ENCODE data around the gene PHACTR3.

PHACTR3 gene

GRCh38 chr20:59629141-59630045 lies 25.1 kb downstream of the PHACTR3 start:
- H3K4me2 ChIP-seq (ENCODE audit: low read length), result no peak overlapping the region
- H3F3A ChIP-seq (ENCODE audit: insufficient read depth, low read length), result no peaks in the 10 kb centered on the region
- no peaks in the 10 kb centered on the region for H3K79me2 ChIP-seq (ENCODE audit: insufficient read depth, low read length)
- no peak overlapping the region for H3K4me3 ChIP-seq (ENCODE audit: low read depth, low read length, poor library complexity, severe bottlenecking)
- no peaks in the 10 kb centered on the region for H3K36me3 ChIP-seq (ENCODE audit: insufficient read depth, low read length)
- no peaks in the 10 kb centered on the region for H3K27me3 ChIP-seq (ENCODE audit: insufficient read depth, low read length)
- no peak overlapping the region for H3K9ac ChIP-seq (ENCODE audit: low read length)
- H2AFZ ChIP-seq (ENCODE audit: low read length), result no peak overlapping the region
- H4K20me1 ChIP-seq (ENCODE audit: insufficient read depth, low read length), result no peaks in the 10 kb centered on the region
- no peak overlapping the region for H3K27ac ChIP-seq (ENCODE audit: low read depth, low read length, poor library complexity, severe bottlenecking)
- no peaks in the 10 kb centered on the region for H3K4me1 ChIP-seq (ENCODE audit: insufficient read depth, low read length, severe bottlenecking)
- no peaks in the 10 kb centered on the region for H3K9me2 ChIP-seq (ENCODE audit: low read depth, low read length)
- no peaks in the 10 kb centered on the region for H3K9me3 ChIP-seq (ENCODE audit: low read length)
- no peak for TF ChIP-seq EZH2 (IDR thresholded peaks at IDR 0.05; ENCODE audit: borderline replicate concordance, low read length)
- TF ChIP-seq, protein P1, sequence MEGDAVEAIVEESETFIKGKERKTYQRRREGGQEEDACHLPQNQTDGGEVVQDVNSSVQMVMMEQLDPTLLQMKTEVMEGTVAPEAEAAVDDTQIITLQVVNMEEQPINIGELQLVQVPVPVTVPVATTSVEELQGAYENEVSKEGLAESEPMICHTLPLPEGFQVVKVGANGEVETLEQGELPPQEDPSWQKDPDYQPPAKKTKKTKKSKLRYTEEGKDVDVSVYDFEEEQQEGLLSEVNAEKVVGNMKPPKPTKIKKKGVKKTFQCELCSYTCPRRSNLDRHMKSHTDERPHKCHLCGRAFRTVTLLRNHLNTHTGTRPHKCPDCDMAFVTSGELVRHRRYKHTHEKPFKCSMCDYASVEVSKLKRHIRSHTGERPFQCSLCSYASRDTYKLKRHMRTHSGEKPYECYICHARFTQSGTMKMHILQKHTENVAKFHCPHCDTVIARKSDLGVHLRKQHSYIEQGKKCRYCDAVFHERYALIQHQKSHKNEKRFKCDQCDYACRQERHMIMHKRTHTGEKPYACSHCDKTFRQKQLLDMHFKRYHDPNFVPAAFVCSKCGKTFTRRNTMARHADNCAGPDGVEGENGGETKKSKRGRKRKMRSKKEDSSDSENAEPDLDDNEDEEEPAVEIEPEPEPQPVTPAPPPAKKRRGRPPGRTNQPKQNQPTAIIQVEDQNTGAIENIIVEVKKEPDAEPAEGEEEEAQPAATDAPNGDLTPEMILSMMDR (IDR thresholded peaks at IDR 0.05; ENCODE audit: low read length), result no peak

- Histone ChIP-seq H3K27me3 (ENCODE audit: insufficient read depth, low read length) (no peaks in the 10 kb centered on the region), H3K9me3 (ENCODE audit: low read length) (no peaks in the 10 kb centered on the region), H3K27ac (ENCODE audit: low read depth, low read length, poor library complexity, severe bottlenecking) (no peak overlapping the region), H3K36me3 (ENCODE audit: insufficient read depth, low read length) (no peaks in the 10 kb centered on the region), H3K4me3 (ENCODE audit: low read depth, low read length, poor library complexity, severe bottlenecking) (no peak overlapping the region), H3K79me2 (ENCODE audit: insufficient read depth, low read length) (no peaks in the 10 kb centered on the region), H3K9ac (ENCODE audit: low read length) (no peak overlapping the region), H4K20me1 (ENCODE audit: insufficient read depth, low read length) (no peaks in the 10 kb centered on the region), H3K4me2 (ENCODE audit: low read length) (no peak overlapping the region), H3F3A (ENCODE audit: insufficient read depth, low read length) (no peaks in the 10 kb centered on the region), H2AFZ (ENCODE audit: low read length) (no peak overlapping the region), H3K9me2 (ENCODE audit: low read depth, low read length) (no peaks in the 10 kb centered on the region), H3K4me1 (ENCODE audit: insufficient read depth, low read length, severe bottlenecking) (no peaks in the 10 kb centered on the region)
- TF ChIP-seq, protein P1 (IDR thresholded peaks at IDR 0.05; ENCODE audit: low read length), result no peak
- TF ChIP-seq EZH2 (IDR thresholded peaks at IDR 0.05; ENCODE audit: borderline replicate concordance, low read length), result no peak
Measured at GRCh38 chr20:59630526-59630925, 26.2 kb downstream of the PHACTR3 start.

GRCh38 chr20:59631751-59632540 lies 27.6 kb downstream of the PHACTR3 start:
- Histone ChIP-seq H3F3A (ENCODE audit: insufficient read depth, low read length) (no peaks in the 10 kb centered on the region), H3K4me1 (ENCODE audit: insufficient read depth, low read length, severe bottlenecking) (no peaks in the 10 kb centered on the region), H3K79me2 (ENCODE audit: insufficient read depth, low read length) (no peaks in the 10 kb centered on the region), H3K9ac (ENCODE audit: low read length) (no peak overlapping the region), H3K27me3 (ENCODE audit: insufficient read depth, low read length) (no peaks in the 10 kb centered on the region), H3K9me3 (ENCODE audit: low read length) (no peaks in the 10 kb centered on the region), H2AFZ (ENCODE audit: low read length) (no peak overlapping the region), H4K20me1 (ENCODE audit: insufficient read depth, low read length) (no peaks in the 10 kb centered on the region), H3K36me3 (ENCODE audit: insufficient read depth, low read length) (no peaks in the 10 kb centered on the region), H3K4me3 (ENCODE audit: low read depth, low read length, poor library complexity, severe bottlenecking) (no peak overlapping the region), H3K27ac (ENCODE audit: low read depth, low read length, poor library complexity, severe bottlenecking) (no peak overlapping the region), H3K4me2 (ENCODE audit: low read length) (no peak overlapping the region), H3K9me2 (ENCODE audit: low read depth, low read length) (no peaks in the 10 kb centered on the region)
- TF ChIP-seq EZH2 (IDR thresholded peaks at IDR 0.05; ENCODE audit: borderline replicate concordance, low read length), result no peak
- TF ChIP-seq, protein P1 (IDR thresholded peaks at IDR 0.05; ENCODE audit: low read length), result no peak

All from OCI-LY1 (cell line).